Adrenal gland (tissue), 12 donors: ENCODE measurements around the gene HOXD13. TPM values are rescaled to one million over a fixed set of nuclear protein-coding genes. Genes with fewer than 3 reads are reported as not detected.

ENCODE experiments used
- DNase-seq, 7 donors: peaks; one replicate each; pipeline ENCODE4 v3.0.0-alpha.2; 2019 to 2020
- H3K27ac ChIP-seq, 5 donors: fragments of 200-600 bp; sonication (generic) in 4 of 5; 1 replicate in 3 of 5; 2 replicates in 2 of 5; pipeline versions ENCODE4 v1.5.1 to v1.8.0; 2016 to 2020; ENCODE audit warnings: mild to moderate bottlenecking in 1 of 5
- H3K27me3 ChIP-seq: fragments of 200-600 bp; 2 replicates; pipeline ENCODE4 v1.8.0; 2021
- H3K36me3 ChIP-seq, 2 donors: fragments of 200-600 bp; replicated peaks in 1 of 2; 1 replicate in 1 of 2; 2 replicates in 1 of 2; pipeline versions ENCODE4 v1.5.1 to v1.8.0; 2018 to 2022
- H3K4me1 ChIP-seq, 2 donors: fragments of 200-600 bp; replicated peaks in 1 of 2; 1 replicate in 1 of 2; 2 replicates in 1 of 2; pipeline versions ENCODE4 v1.5.1 to v1.8.0; 2018 to 2021
- H3K4me3 ChIP-seq, 4 donors: fragments of 200-600 bp; sonication (generic) in 3 of 4; one replicate each; pipeline ENCODE4 v1.5.1; 2016 to 2018
- H3K9me3 ChIP-seq, 3 donors: fragments of 200-600 bp; sonication (generic) in 1 of 3; replicated peaks in 1 of 3; 1 replicate in 2 of 3; 2 replicates in 1 of 3; pipeline versions ENCODE4 v1.5.1 to v1.8.0; 2016 to 2021
- CTCF ChIP-seq, 6 experiments: fragments of 450-650 bp in 4 of 6; fragments of 200-600 bp in 2 of 6; sonication (generic) in 1 of 6; IDR thresholded peaks; 1 replicate in 5 of 6; 2 replicates in 1 of 6; pipeline versions ENCODE4 v1.5.1 to v1.8.0; 2016 to 2021; ENCODE audit warnings: antibody characterized with exemption in 6 of 6, mild to moderate bottlenecking in 2 of 6, moderate library complexity in 1 of 6
- POLR2A ChIP-seq, 2 donors: fragments of 450-650 bp; IDR thresholded peaks; one replicate each; pipeline ENCODE4 v1.6.1; 2017; ENCODE audit warnings: antibody characterized with exemption in 2 of 2, mild to moderate bottlenecking in 2 of 2, moderate library complexity in 1 of 2
- WGBS, 4 donors: extraction: QIAGEN DNeasy Blood & Tissue Kit in 2 of 4; methylation state at CpG; one replicate each; pipeline versions ENCODE4 v1.1.5 to v1.1.7; 2013 to 2017; 5-methylcytosine and 5-hydroxymethylcytosine counted together
- intact Hi-C, 2 donors: fragments of 100-400 bp; cut with DNase I; formaldehyde crosslinking; loops; one replicate each; pipeline versions ENCODE4 v1.14.1 to v1.15.0; 2022 to 2023
- polyA plus RNA-seq, 3 donors: library from polyadenylated mRNA; stranded (reverse); fragments of 200-250 nt in 2 of 3; fragments of 350-450 nt in 1 of 3; fragmentation: Illumina TruSeq in 1 of 3; extraction: RNeasy Lipid Tissue Mini Kit (QIAGEN cat#74804) in 1 of 3; gene quantifications; one replicate each; pipeline ENCODE4 v1.2.3, GENCODE V29; 2013 to 2014
- total RNA-seq, 9 donors: library from RNA; depleted of rRNA in 4 of 9; stranded (reverse); fragments of >200 nt in 4 of 9; fragments of 120-200 nt in 1 of 9; fragmentation: NEBNext Ultra II Directional in 1 of 9; extraction: Animal tissue kit (Norgen Biotek cat#: 25700) in 1 of 9; gene quantifications; one replicate each; pipeline versions ENCODE4 v1.1.0 to v1.2.4, GENCODE V29; 2013 to 2023
- donor health status: healthy with polysubstance abuse.
- donor health status: Bipolar disorder and iron deficiency.
- donor health status: DM: yes; HTN: yes; CAD: no.
- donor health status: DM: no; HTN: no; CAD: no.
- donor health status: DM: no; HTN: no; CAD: no.
- donor health status: DM: yes; HTN: yes; CAD: no.

The HOXD13 gene
- total and polyA plus RNA-seq, 12 donors = not detected

- peak in 5 of 7 donors; percentile 46 to 66 (median 64) for DNase-seq
- H3K27me3 ChIP-seq = peaks cover 98% of the 10 kb centered on the region
Observed at GRCh38 chr2:176111309-176111663, 18.8 kb downstream of the HOXD13 start.

GRCh38 chr2:176111846-176112374 lies 19.4 kb downstream of the HOXD13 start:
- intact Hi-C loops = no loop called here
- Histone ChIP-seq H3K27me3 (peaks cover 98% of the 10 kb centered on the region), H3K27ac (no peak overlapping the region), H3K36me3 (no peaks in the 10 kb centered on the region), H3K4me1 (peaks cover 0 to 3% of the 10 kb centered on the region in 2 donors), H3K4me3 (no peak overlapping the region), H3K9me3 (no peaks in the 10 kb centered on the region)
- TF ChIP-seq POLR2A (IDR thresholded peaks at IDR 0.05) (no peak), CTCF (IDR thresholded peaks at IDR 0.05) (no peak)
- WGBS, 4 donors = 23 to 42% (median 36%) methylated on average over 16 to 29 of the region's 29 CpGs
- no peak for DNase-seq

More at GRCh38 chr2:176111309-176111663, 18.8 kb downstream of the HOXD13 start:
- H3K27ac ChIP-seq = no peak overlapping the region
- no peak overlapping the region for H3K4me3 ChIP-seq
- TF ChIP-seq CTCF (IDR thresholded peaks at IDR 0.05) (peak; percentile 28 to 58 (median 48)), POLR2A (IDR thresholded peaks at IDR 0.05) (no peak)
- 8 to 13% (median 8%) methylated on average over 16 of the region's 16 CpGs for WGBS, 4 donors
- peaks cover 0 to 10% of the 10 kb centered on the region in 2 donors for H3K4me1 ChIP-seq
- H3K9me3 ChIP-seq = no peaks in the 10 kb centered on the region
- H3K36me3 ChIP-seq = no peaks in the 10 kb centered on the region
- intact Hi-C loops = no loop called here

GRCh38 chr2:176112375-176113302 lies 20.1 kb downstream of the HOXD13 start:
- no peak overlapping the region for H3K4me3 ChIP-seq
- no peaks in the 10 kb centered on the region for H3K9me3 ChIP-seq
- 35 to 46% (median 42%) methylated on average over 25 to 40 of the region's 40 CpGs for WGBS, 4 donors
- TF ChIP-seq POLR2A (IDR thresholded peaks at IDR 0.05) (no peak), CTCF (IDR thresholded peaks at IDR 0.05) (no peak)
- H3K27ac ChIP-seq = no peak overlapping the region
- intact Hi-C loops = no loop called here
- H3K4me1 ChIP-seq = no peaks in the 10 kb centered on the region
- peaks cover 100% of the 10 kb centered on the region for H3K27me3 ChIP-seq
- no peak for DNase-seq
- no peaks in the 10 kb centered on the region for H3K36me3 ChIP-seq

- Histone ChIP-seq H3K27me3 (peaks cover 100% of the 10 kb centered on the region), H3K4me1 (no peaks in the 10 kb centered on the region), H3K4me3 (no peak overlapping the region), H3K9me3 (no peaks in the 10 kb centered on the region), H3K36me3 (no peaks in the 10 kb centered on the region), H3K27ac (no peak overlapping the region)
- TF ChIP-seq POLR2A (IDR thresholded peaks at IDR 0.05) = no peak
- TF ChIP-seq CTCF (IDR thresholded peaks at IDR 0.05) = no peak
- peak in 1 of 7 donors; percentile 13 for DNase-seq
- intact Hi-C loops = no loop called here
- WGBS, 4 donors = 50 to 55% (median 51%) methylated on average over 26 of the region's 26 CpGs
Observed at GRCh38 chr2:176114120-176114929, 21.8 kb downstream of the HOXD13 start.
